Measurements from ENCODE around the gene DPY19L3. TPM values are rescaled to one million over a fixed set of nuclear protein-coding genes. Genes with fewer than 3 reads are reported as not detected.

DPY19L3 gene
- total and polyA plus RNA-seq, 2 donors from 2014 or later = 4.7 to 36.7 TPM

GRCh38 chr19:32457571-32458158 is 52.1 kb downstream of the DPY19L3 start:
- DNase-seq (no peak), FAIRE-seq (no peak)
- Histone ChIP-seq H3K4me3 (ENCODE audit: low read length in 3 of 3) (no peak overlapping the region), H3K4me1 (ENCODE audit: control insufficient read depth in 2 of 3, insufficient read depth in 2 of 3, low read depth in 1 of 3, low read length in 3 of 3) (no peaks in the 10 kb centered on the region), H3K36me3 (ENCODE audit: control insufficient read depth in 2 of 3, insufficient read depth in 3 of 3, low read length in 3 of 3) (peaks cover 3 to 7% (median 7%) of the 10 kb centered on the region in 3 donors), H3K9ac (ENCODE audit: low read length in 3 of 3) (no peak overlapping the region), H3K27ac (ENCODE audit: low read depth in 2 of 2, low read length in 2 of 2) (no peak overlapping the region), H3K9me3 (ENCODE audit: control insufficient read depth in 2 of 3, insufficient read depth in 1 of 3, low read length in 3 of 3) (no peaks in the 10 kb centered on the region), H3K27me3 (ENCODE audit: control insufficient read depth, insufficient read depth, low read length) (no peaks in the 10 kb centered on the region)
- intact Hi-C loops (cut with DNase I) = no loop called here
- TF ChIP-seq, protein P1, sequence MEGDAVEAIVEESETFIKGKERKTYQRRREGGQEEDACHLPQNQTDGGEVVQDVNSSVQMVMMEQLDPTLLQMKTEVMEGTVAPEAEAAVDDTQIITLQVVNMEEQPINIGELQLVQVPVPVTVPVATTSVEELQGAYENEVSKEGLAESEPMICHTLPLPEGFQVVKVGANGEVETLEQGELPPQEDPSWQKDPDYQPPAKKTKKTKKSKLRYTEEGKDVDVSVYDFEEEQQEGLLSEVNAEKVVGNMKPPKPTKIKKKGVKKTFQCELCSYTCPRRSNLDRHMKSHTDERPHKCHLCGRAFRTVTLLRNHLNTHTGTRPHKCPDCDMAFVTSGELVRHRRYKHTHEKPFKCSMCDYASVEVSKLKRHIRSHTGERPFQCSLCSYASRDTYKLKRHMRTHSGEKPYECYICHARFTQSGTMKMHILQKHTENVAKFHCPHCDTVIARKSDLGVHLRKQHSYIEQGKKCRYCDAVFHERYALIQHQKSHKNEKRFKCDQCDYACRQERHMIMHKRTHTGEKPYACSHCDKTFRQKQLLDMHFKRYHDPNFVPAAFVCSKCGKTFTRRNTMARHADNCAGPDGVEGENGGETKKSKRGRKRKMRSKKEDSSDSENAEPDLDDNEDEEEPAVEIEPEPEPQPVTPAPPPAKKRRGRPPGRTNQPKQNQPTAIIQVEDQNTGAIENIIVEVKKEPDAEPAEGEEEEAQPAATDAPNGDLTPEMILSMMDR (IDR thresholded peaks at IDR 0.05; ENCODE audit: borderline replicate concordance, extremely low read depth, insufficient read depth) = no peak

DNA sequence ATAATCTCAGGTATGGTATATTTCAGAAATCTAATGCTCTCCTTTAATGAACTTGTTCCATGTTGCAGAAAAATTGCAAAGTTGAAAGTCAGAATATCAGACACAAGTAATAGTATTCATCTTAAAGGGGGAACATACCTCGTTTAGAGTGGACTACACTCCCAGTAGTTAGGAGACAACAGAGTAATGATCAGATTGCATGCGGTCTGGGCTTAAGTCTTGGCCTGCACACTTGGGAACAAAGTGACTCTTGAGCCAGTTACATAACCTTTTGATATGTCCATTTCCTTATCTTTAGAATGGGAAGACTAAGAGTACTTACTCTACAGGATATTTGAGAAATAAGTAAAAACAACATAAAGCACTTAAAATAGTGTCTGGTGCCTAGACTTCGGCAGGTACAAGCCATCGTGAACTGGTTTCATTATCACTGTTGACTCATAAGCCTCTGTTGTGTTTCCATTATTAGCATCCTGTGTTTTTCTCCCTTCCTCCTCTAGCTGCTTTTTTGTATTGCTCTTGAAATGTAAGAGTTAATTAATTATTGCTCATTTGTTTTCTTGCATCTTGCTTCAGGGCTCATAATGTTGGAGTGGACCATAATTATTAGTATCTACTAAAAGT is 53.0 kb downstream of the DPY19L3 start:
- H3K9ac ChIP-seq (ENCODE audit: low read length in 3 of 3) = no peak overlapping the region
- FAIRE-seq (no peak), DNase-seq (no peak)
- H3K9me3 ChIP-seq (ENCODE audit: control insufficient read depth in 2 of 3, insufficient read depth in 1 of 3, low read length in 3 of 3) = no peaks in the 10 kb centered on the region
- no peak overlapping the region for H3K27ac ChIP-seq (ENCODE audit: low read depth in 2 of 2, low read length in 2 of 2)
- intact Hi-C loops (cut with DNase I) = no loop called here
- peaks cover 4 to 7% (median 7%) of the 10 kb centered on the region in 3 donors for H3K36me3 ChIP-seq (ENCODE audit: control insufficient read depth in 2 of 3, insufficient read depth in 3 of 3, low read length in 3 of 3)
- H3K4me3 ChIP-seq (ENCODE audit: low read length in 3 of 3) = no peak overlapping the region
- H3K4me1 ChIP-seq (ENCODE audit: control insufficient read depth in 2 of 3, insufficient read depth in 2 of 3, low read depth in 1 of 3, low read length in 3 of 3) = no peaks in the 10 kb centered on the region
- H3K27me3 ChIP-seq (ENCODE audit: control insufficient read depth, insufficient read depth, low read length) = no peaks in the 10 kb centered on the region
- TF ChIP-seq, protein P1 (IDR thresholded peaks at IDR 0.05; ENCODE audit: borderline replicate concordance, extremely low read depth, insufficient read depth) = no peak

DNA sequence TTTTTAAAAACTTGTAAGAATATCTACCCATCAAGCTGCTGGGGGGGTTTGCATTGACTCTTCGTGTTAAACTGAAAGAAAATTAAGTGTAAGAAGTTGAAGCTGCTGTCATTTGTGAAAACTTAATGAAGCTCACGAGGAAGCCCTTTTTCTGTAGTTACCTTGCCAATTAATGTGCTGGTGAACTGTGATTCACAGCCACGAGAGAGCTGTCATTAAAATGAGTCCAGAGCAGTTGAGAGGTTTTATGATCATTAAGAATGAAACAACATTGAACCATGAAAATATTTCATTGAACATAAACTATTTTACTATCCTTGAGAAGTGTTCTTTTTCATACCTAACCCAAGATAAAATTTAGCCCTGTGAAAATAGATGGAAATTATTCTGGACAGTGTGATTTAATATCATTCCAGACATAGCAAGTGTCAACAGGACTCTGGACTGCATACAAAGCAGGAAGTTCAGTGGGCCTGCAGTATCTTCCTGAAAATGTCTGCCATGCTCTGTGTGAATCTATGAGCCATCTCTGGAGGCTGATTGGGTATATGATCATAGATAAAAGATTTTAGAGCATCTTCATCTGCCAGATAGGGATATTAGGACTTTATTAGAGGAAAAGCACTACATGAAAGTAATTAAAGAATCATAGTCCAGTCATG is 53.8 kb downstream of the DPY19L3 start:
- FAIRE-seq = no peak

More for the DNA sequence above, 53.8 kb downstream of the DPY19L3 start:
- Histone ChIP-seq H3K4me3 (ENCODE audit: low read length in 3 of 3) (no peak overlapping the region), H3K9ac (ENCODE audit: low read length in 3 of 3) (no peak overlapping the region), H3K27me3 (ENCODE audit: control insufficient read depth, insufficient read depth, low read length) (no peaks in the 10 kb centered on the region), H3K9me3 (ENCODE audit: control insufficient read depth in 2 of 3, insufficient read depth in 1 of 3, low read length in 3 of 3) (no peaks in the 10 kb centered on the region), H3K36me3 (ENCODE audit: control insufficient read depth in 2 of 3, insufficient read depth in 3 of 3, low read length in 3 of 3) (peaks cover 6 to 8% (median 7%) of the 10 kb centered on the region in 3 donors), H3K4me1 (ENCODE audit: control insufficient read depth in 2 of 3, insufficient read depth in 2 of 3, low read depth in 1 of 3, low read length in 3 of 3) (no peaks in the 10 kb centered on the region), H3K27ac (ENCODE audit: low read depth in 2 of 2, low read length in 2 of 2) (no peak overlapping the region)
- intact Hi-C loops (cut with DNase I) = no loop called here
- no peak for DNase-seq
- TF ChIP-seq, protein P1 (IDR thresholded peaks at IDR 0.05; ENCODE audit: borderline replicate concordance, extremely low read depth, insufficient read depth) = no peak
